ENCODE results near the gene GMNN.

Gene GMNN

GRCh38 chr6:24802271-24803059 lies 27.7 kb downstream of the GMNN start:
- no peak overlapping the region for H3K4me3 ChIP-seq (ENCODE audit: control insufficient read depth, low read depth, low read length)
- DNase-seq (ENCODE audit: low read depth) = peak; percentile 50
- TF ChIP-seq CTCF (conservative IDR thresholded peaks at IDR 0.05; ENCODE audit: control insufficient read depth, insufficient read depth, low read depth, low read length) = no peak

- no peak for DNase-seq (ENCODE audit: low read depth)
- TF ChIP-seq CTCF (conservative IDR thresholded peaks at IDR 0.05; ENCODE audit: control insufficient read depth, insufficient read depth, low read depth, low read length) = no peak
These were observed 32.8 kb downstream of the GMNN start for GRCh38 chr6:24807584-24807983.

GRCh38 chr6:24809728-24810127 lies 35.0 kb downstream of the GMNN start:
- H3K4me3 ChIP-seq (ENCODE audit: control insufficient read depth, low read depth, low read length) = no peak overlapping the region
- DNase-seq (ENCODE audit: low read depth) = no peak
- TF ChIP-seq CTCF (conservative IDR thresholded peaks at IDR 0.05; ENCODE audit: control insufficient read depth, insufficient read depth, low read depth, low read length) = no peak

More at GRCh38 chr6:24807584-24807983, 32.8 kb downstream of the GMNN start:
- H3K4me3 ChIP-seq (ENCODE audit: control insufficient read depth, low read depth, low read length) = no peak overlapping the region

- TF ChIP-seq CTCF (conservative IDR thresholded peaks at IDR 0.05; ENCODE audit: control insufficient read depth, insufficient read depth, low read depth, low read length) = no peak
- no peak overlapping the region for H3K4me3 ChIP-seq (ENCODE audit: control insufficient read depth, low read depth, low read length)
- no peak for DNase-seq (ENCODE audit: low read depth)
These were observed 43.6 kb downstream of the GMNN start for GRCh38 chr6:24818346-24818745.

- DNase-seq (ENCODE audit: low read depth) = no peak
- no peak for TF ChIP-seq CTCF (conservative IDR thresholded peaks at IDR 0.05; ENCODE audit: control insufficient read depth, insufficient read depth, low read depth, low read length)
- H3K4me3 ChIP-seq (ENCODE audit: control insufficient read depth, low read depth, low read length) = no peak overlapping the region
These were observed 47.2 kb downstream of the GMNN start for GRCh38 chr6:24821860-24822444.

GRCh38 chr6:24822696-24823095 lies 48.0 kb downstream of the GMNN start:
- TF ChIP-seq CTCF (conservative IDR thresholded peaks at IDR 0.05; ENCODE audit: control insufficient read depth, insufficient read depth, low read depth, low read length) = no peak
- DNase-seq (ENCODE audit: low read depth) = peak; percentile 42

More at GRCh38 chr6:24822696-24823095, 48.0 kb downstream of the GMNN start:
- no peak overlapping the region for H3K4me3 ChIP-seq (ENCODE audit: control insufficient read depth, low read depth, low read length)
